ENCODE results near the gene AOAH.

DNA sequence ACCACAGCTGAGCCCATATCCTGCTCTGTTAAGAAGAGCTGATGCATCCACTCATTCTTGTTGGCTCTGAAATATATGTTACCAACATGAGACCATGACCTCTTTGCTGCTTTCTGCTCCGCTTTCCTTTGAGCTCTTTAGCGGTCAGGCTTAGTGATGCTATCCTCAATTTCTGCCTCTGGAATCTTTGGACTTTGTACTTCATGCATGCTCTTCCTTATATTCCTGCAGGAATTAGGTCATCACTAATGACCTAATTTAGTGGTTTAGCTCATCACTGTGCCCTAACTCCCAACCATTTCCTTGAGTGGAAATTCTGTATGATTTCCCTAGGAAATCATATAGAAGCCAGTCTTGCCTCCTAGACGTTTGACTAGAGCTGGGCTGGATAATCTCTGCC is 119.5 kb downstream of the AOAH start:
- TF ChIP-seq, protein P1, sequence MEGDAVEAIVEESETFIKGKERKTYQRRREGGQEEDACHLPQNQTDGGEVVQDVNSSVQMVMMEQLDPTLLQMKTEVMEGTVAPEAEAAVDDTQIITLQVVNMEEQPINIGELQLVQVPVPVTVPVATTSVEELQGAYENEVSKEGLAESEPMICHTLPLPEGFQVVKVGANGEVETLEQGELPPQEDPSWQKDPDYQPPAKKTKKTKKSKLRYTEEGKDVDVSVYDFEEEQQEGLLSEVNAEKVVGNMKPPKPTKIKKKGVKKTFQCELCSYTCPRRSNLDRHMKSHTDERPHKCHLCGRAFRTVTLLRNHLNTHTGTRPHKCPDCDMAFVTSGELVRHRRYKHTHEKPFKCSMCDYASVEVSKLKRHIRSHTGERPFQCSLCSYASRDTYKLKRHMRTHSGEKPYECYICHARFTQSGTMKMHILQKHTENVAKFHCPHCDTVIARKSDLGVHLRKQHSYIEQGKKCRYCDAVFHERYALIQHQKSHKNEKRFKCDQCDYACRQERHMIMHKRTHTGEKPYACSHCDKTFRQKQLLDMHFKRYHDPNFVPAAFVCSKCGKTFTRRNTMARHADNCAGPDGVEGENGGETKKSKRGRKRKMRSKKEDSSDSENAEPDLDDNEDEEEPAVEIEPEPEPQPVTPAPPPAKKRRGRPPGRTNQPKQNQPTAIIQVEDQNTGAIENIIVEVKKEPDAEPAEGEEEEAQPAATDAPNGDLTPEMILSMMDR (IDR thresholded peaks at IDR 0.05) = no peak
- TF ChIP-seq POLR2A (IDR thresholded peaks at IDR 0.05) = no peak
